HepG2 (cell line): ENCODE results near the gene CCDC82. TPM values are rescaled to one million over a fixed set of nuclear protein-coding genes. Genes with fewer than 3 reads are reported as not detected.

ENCODE experiments used
- BRD4 ChIP-seq: sonication (generic); formaldehyde crosslinking; IDR thresholded peaks from 2 replicates; pipeline ENCODE4 v1.4.0; 2020; ENCODE audit warnings: missing genetic modification reagents
- CEBPG ChIP-seq: IDR thresholded peaks from 2 replicates; pipeline ENCODE4 v1.6.1; 2016
- FOSL1 ChIP-seq: sonication (generic); formaldehyde crosslinking; IDR thresholded peaks from 2 replicates; pipeline ENCODE4 v1.9.0; 2021; ENCODE audit warnings: missing genetic modification reagents, borderline replicate concordance
- FOXM1 ChIP-seq: sonication (generic); formaldehyde crosslinking; IDR thresholded peaks from 2 replicates; pipeline ENCODE4 v1.5.0; 2020; ENCODE audit warnings: missing genetic modification reagents
- HMGA1 ChIP-seq: sonication (generic); formaldehyde crosslinking; conservative IDR thresholded peaks from 2 replicates; pipeline ENCODE4 v1.4.0; 2020; ENCODE audit warnings: missing genetic modification reagents
- HNF4A ChIP-seq: sonication (generic); formaldehyde crosslinking; IDR thresholded peaks from 2 replicates; pipeline ENCODE4 v1.4.0; 2020; ENCODE audit warnings: missing genetic modification reagents
- ISX ChIP-seq: sonication (generic); formaldehyde crosslinking; conservative IDR thresholded peaks from 2 replicates; pipeline ENCODE4 v1.5.0; 2020; ENCODE audit warnings: missing genetic modification reagents
- MEIS2 ChIP-seq: sonication (generic); formaldehyde crosslinking; IDR thresholded peaks from 2 replicates; pipeline ENCODE4 v1.9.0; 2021; ENCODE audit warnings: mild to moderate bottlenecking, missing genetic modification reagents
- REL ChIP-seq: sonication (generic); formaldehyde crosslinking; conservative IDR thresholded peaks from 2 replicates; pipeline ENCODE4 v1.8.0; 2022; ENCODE audit warnings: mild to moderate bottlenecking, missing genetic modification reagents, moderate library complexity
- STAG1 ChIP-seq: sonication (generic); formaldehyde crosslinking; IDR thresholded peaks from 2 replicates; pipeline ENCODE4 v1.4.0; 2020; ENCODE audit warnings: missing genetic modification reagents
- ZBTB42 ChIP-seq: sonication (generic); formaldehyde crosslinking; IDR thresholded peaks from 2 replicates; pipeline ENCODE4 v1.5.0; 2020; ENCODE audit warnings: mild to moderate bottlenecking, missing genetic modification reagents
- ZFP37 ChIP-seq: sonication (generic); formaldehyde crosslinking; IDR thresholded peaks from 2 replicates; pipeline ENCODE4 v1.4.0; 2020; ENCODE audit warnings: missing genetic modification reagents, borderline replicate concordance
- ZFY ChIP-seq: sonication (generic); formaldehyde crosslinking; IDR thresholded peaks from 2 replicates; pipeline ENCODE4 v1.4.0; 2020; ENCODE audit warnings: missing genetic modification reagents
- ZNF101 ChIP-seq: sonication (generic); formaldehyde crosslinking; IDR thresholded peaks from 2 replicates; pipeline ENCODE4 v1.4.0; 2020; ENCODE audit warnings: mild to moderate bottlenecking, low read depth, missing genetic modification reagents, borderline replicate concordance
- ZNF432 ChIP-seq: sonication (generic); formaldehyde crosslinking; IDR thresholded peaks from 2 replicates; pipeline ENCODE4 v1.5.0; 2020; ENCODE audit warnings: missing genetic modification reagents, mild to moderate bottlenecking, borderline replicate concordance
- ZNF879 ChIP-seq: sonication (generic); formaldehyde crosslinking; IDR thresholded peaks from 2 replicates; pipeline ENCODE4 v1.8.1; 2023; ENCODE audit warnings: missing genetic modification reagents
- ZNF883 ChIP-seq: sonication (generic); formaldehyde crosslinking; IDR thresholded peaks from 2 replicates; pipeline ENCODE4 v1.5.1; 2020; ENCODE audit warnings: mild to moderate bottlenecking, missing genetic modification reagents; ENCODE audit errors: not compliant biosample characterization
- polyA plus RNA-seq, 8 experiments: library from polyadenylated mRNA; depleted of rRNA in 3 of 8; stranded (reverse) in 7 of 8; unstranded in 1 of 8; fragments of >200 nt; fragmentation: Illumina TruSeq in 4 of 8; extraction: Trizol in 4 of 8; gene quantifications; 2 replicates each; pipeline versions ENCODE4 v1.2.1 to v1.2.3, GENCODE V29; 2011 to 2016; ENCODE audit warnings: low read depth in 4 of 8, missing spikeins in 1 of 8, mixed read lengths in 1 of 8; ENCODE audit not compliant: insufficient read depth in 1 of 8
- total RNA-seq, 5 experiments: library from RNA; depleted of rRNA; stranded (reverse); fragments of >200 nt; fragmentation: Illumina TruSeq; extraction: Trizol; gene quantifications; 2 replicates each; pipeline ENCODE4 v1.2.3, GENCODE V29; 2016; ENCODE audit warnings: low read depth in 1 of 5
- TF ChIP-seq, protein P1 (sequence below): sonication (generic); formaldehyde crosslinking; IDR thresholded peaks from one replicate; pipeline ENCODE4 v1.5.1; 2020; ENCODE audit warnings: mild to moderate bottlenecking, missing genetic modification reagents; ENCODE audit errors: not compliant biosample characterization
- TF ChIP-seq, protein P2 (sequence below): sonication (generic); formaldehyde crosslinking; IDR thresholded peaks from 2 replicates; pipeline ENCODE4 v1.4.0; 2020; ENCODE audit warnings: low read depth, mild to moderate bottlenecking, missing genetic modification reagents
- TF ChIP-seq, protein P3 (sequence below): sonication (generic); formaldehyde crosslinking; IDR thresholded peaks from 2 replicates; pipeline ENCODE4 v1.5.0; 2020; ENCODE audit warnings: missing genetic modification reagents

The CCDC82 gene
- total and polyA plus RNA-seq, 2 of the 13 experiments (the other 11 are each of a cell fraction or from before 2014, with no cell fraction given), result 19.7 to 25.7 TPM

DNA sequence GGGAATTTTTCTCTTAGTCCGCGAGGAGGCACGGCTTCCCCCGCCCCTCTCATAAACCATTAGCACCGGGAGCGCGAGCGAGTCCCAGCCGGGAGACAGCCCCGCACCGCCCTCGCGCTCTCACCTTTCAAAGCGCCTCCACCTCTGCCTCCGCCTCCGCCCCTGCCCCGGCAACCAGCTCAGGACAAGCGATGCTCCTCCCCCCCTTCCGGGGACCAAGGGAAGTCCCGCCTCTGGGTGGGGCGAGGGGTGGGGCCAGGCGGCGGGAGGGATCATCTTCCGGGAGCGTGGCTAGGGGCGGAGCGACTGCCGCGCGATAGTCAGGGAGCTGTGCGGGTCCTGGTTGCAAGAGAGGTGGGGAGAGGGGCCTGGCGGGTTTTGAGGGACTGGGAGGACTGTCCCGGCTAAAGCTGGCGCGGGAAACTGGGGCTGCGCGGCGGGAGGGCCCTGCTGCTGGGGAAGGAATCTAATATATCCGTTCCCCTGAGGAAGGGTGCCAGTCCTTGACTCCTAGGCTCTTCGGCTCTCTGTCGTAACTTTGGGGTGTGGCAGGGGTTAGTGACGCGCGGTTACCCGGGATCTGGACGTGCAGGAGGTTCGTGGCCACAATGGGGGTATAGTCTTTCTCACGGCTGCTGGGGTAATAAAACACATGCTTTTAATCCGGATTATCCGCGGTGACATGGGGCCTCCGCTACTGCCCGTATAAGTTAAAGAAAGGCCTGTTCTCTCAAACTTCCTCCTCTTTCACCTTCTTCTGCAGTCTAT, at the start of gene CCDC82, which contains the start of gene JRKL (continued):
- TF ChIP-seq MEIS2 (CRISPR knock-in tag) (no peak), ZBTB42 (CRISPR knock-in tag) (no peak), CEBPG (CRISPR knock-in tag) (peak; percentile 26; the same call in 1 of the 2 replicates), ZFP37 (CRISPR knock-in tag) (no peak), BRD4 (peak; percentile 57; the same call in 1 of the 2 replicates), STAG1 (CRISPR knock-in tag) (no peak), REL (CRISPR knock-in tag) (peak; percentile 78; the same call in 1 of the 2 replicates), FOSL1 (CRISPR knock-in tag) (no peak), HNF4A (CRISPR knock-in tag) (no peak), HMGA1 (no peak), ZNF101 (CRISPR knock-in tag) (no peak), ZNF879 (peak; percentile 34; the same call in 1 of the 2 replicates), ZFY (CRISPR knock-in tag) (peak; percentile 88), ZNF883 (CRISPR knock-in tag) (peak; percentile 73), ISX (no peak), FOXM1 (CRISPR knock-in tag) (no peak; the same call in 1 of the 2 replicates), ZNF432 (no peak)
- TF ChIP-seq, protein P1, sequence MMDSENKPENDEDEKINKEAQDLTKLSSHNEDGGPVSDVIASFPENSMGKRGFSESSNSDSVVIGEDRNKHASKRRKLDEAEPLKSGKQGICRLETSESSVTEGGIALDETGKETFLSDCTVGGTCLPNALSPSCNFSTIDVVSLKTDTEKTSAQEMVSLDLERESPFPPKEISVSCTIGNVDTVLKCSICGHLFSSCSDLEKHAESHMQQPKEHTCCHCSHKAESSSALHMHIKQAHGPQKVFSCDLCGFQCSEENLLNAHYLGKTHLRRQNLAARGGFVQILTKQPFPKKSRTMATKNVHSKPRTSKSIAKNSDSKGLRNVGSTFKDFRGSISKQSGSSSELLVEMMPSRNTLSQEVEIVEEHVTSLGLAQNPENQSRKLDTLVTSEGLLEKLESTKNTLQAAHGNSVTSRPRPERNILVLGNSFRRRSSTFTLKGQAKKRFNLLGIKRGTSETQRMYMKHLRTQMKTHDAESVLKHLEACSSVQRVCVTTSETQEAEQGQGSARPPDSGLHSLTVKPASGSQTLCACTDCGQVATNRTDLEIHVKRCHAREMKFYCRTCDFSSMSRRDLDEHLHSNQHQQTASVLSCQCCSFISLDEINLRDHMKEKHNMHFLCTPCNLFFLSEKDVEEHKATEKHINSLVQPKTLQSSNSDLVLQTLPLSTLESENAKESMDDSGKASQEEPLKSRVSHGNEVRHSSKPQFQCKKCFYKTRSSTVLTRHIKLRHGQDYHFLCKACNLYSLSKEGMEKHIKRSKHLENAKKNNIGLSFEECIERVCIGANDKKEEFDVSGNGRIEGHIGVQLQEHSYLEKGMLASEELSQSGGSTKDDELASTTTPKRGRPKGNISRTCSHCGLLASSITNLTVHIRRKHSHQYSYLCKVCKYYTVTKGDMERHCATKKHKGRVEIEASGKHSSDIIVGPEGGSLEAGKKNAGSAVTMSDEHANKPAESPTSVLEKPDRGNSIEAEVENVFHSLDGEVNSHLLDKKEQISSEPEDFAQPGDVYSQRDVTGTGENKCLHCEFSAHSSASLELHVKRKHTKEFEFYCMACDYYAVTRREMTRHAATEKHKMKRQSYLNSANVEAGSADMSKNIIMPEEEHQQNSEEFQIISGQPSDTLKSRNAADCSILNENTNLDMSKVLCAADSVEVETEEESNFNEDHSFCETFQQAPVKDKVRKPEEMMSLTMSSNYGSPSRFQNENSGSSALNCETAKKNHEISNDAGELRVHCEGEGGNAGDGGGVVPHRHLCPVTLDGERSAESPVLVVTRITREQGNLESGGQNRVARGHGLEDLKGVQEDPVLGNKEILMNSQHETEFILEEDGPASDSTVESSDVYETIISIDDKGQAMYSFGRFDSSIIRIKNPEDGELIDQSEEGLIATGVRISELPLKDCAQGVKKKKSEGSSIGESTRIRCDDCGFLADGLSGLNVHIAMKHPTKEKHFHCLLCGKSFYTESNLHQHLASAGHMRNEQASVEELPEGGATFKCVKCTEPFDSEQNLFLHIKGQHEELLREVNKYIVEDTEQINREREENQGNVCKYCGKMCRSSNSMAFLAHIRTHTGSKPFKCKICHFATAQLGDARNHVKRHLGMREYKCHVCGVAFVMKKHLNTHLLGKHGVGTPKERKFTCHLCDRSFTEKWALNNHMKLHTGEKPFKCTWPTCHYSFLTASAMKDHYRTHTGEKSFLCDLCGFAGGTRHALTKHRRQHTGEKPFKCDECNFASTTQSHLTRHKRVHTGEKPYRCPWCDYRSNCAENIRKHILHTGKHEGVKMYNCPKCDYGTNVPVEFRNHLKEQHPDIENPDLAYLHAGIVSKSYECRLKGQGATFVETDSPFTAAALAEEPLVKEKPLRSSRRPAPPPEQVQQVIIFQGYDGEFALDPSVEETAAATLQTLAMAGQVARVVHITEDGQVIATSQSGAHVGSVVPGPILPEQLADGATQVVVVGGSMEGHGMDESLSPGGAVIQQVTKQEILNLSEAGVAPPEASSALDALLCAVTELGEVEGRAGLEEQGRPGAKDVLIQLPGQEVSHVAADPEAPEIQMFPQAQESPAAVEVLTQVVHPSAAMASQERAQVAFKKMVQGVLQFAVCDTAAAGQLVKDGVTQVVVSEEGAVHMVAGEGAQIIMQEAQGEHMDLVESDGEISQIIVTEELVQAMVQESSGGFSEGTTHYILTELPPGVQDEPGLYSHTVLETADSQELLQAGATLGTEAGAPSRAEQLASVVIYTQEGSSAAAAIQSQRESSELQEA, result no peak
- TF ChIP-seq, protein P2, sequence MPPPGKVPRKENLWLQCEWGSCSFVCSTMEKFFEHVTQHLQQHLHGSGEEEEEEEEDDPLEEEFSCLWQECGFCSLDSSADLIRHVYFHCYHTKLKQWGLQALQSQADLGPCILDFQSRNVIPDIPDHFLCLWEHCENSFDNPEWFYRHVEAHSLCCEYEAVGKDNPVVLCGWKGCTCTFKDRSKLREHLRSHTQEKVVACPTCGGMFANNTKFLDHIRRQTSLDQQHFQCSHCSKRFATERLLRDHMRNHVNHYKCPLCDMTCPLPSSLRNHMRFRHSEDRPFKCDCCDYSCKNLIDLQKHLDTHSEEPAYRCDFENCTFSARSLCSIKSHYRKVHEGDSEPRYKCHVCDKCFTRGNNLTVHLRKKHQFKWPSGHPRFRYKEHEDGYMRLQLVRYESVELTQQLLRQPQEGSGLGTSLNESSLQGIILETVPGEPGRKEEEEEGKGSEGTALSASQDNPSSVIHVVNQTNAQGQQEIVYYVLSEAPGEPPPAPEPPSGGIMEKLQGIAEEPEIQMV, result 0 out of 2 replicates have a peak, but pooled peaks have one; percentile 27
- TF ChIP-seq, protein P3, sequence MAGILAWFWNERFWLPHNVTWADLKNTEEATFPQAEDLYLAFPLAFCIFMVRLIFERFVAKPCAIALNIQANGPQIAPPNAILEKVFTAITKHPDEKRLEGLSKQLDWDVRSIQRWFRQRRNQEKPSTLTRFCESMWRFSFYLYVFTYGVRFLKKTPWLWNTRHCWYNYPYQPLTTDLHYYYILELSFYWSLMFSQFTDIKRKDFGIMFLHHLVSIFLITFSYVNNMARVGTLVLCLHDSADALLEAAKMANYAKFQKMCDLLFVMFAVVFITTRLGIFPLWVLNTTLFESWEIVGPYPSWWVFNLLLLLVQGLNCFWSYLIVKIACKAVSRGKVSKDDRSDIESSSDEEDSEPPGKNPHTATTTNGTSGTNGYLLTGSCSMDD (CRISPR knock-in tag), result no peak
